H9 (cell line): ENCODE results near the gene FHIT. TPM values are rescaled to one million over a fixed set of nuclear protein-coding genes. Genes with fewer than 3 reads are reported as not detected.

Experiments
- DNase-seq: peaks from one replicate; pipeline ENCODE4 v3.0.0-alpha.2; 2017
- H2AFZ ChIP-seq: one replicate; pipeline ENCODE4 v1.6.1; 2013; ENCODE audit warnings: mild to moderate bottlenecking, low read length, control low read depth, moderate library complexity
- H2AK5ac ChIP-seq: 2 replicates; pipeline ENCODE4 v1.6.1; 2013; ENCODE audit warnings: low read length, control low read depth, mixed read lengths; ENCODE audit not compliant: insufficient read length
- H2BK120ac ChIP-seq: one replicate; pipeline ENCODE4 v1.6.1; 2013; ENCODE audit warnings: low read depth, mild to moderate bottlenecking, low read length, control low read depth, inconsistent platforms; ENCODE audit not compliant: poor library complexity, severe bottlenecking
- H2BK12ac ChIP-seq: 2 replicates; pipeline ENCODE4 v1.6.1; 2013; ENCODE audit warnings: low read length, control low read depth, mixed read lengths, low read depth; ENCODE audit not compliant: insufficient read length
- H2BK15ac ChIP-seq: 2 replicates; pipeline ENCODE4 v1.6.1; 2013; ENCODE audit warnings: low read depth, low read length, control low read depth
- H2BK20ac ChIP-seq: one replicate; pipeline ENCODE4 v1.6.1; 2013; ENCODE audit warnings: low read depth, mild to moderate bottlenecking, low read length, control low read depth, inconsistent platforms; ENCODE audit not compliant: poor library complexity, severe bottlenecking
- H2BK5ac ChIP-seq: 2 replicates; pipeline ENCODE4 v1.6.1; 2013; ENCODE audit warnings: low read length, control low read depth, mixed read lengths; ENCODE audit not compliant: insufficient read length
- H3K14ac ChIP-seq: 2 replicates; pipeline ENCODE4 v1.6.1; 2013; ENCODE audit warnings: low read length, control low read depth; ENCODE audit not compliant: insufficient read depth
- H3K18ac ChIP-seq: 2 replicates; pipeline ENCODE4 v1.6.1; 2013; ENCODE audit warnings: low read depth, mild to moderate bottlenecking, mixed read lengths, low read length, control low read depth; ENCODE audit not compliant: insufficient read length
- H3K23ac ChIP-seq: 2 replicates; pipeline ENCODE4 v1.6.1; 2013; ENCODE audit warnings: low read length, control low read depth, mixed read lengths, low read depth; ENCODE audit not compliant: insufficient read length
- H3K23me2 ChIP-seq: 2 replicates; pipeline ENCODE4 v1.6.1; 2013; ENCODE audit warnings: low read depth, mild to moderate bottlenecking, mixed read lengths, low read length, control low read depth; ENCODE audit not compliant: insufficient read length, poor library complexity, severe bottlenecking
- H3K27ac ChIP-seq: 2 replicates; pipeline ENCODE4 v1.5.1; 2013; ENCODE audit warnings: low read length, control low read depth, mixed read lengths, low read depth; ENCODE audit not compliant: insufficient read length
- H3K27me3 ChIP-seq: 2 replicates; pipeline ENCODE4 v1.6.1; 2013; ENCODE audit warnings: low read length, control low read depth, inconsistent platforms; ENCODE audit not compliant: insufficient read depth
- H3K4ac ChIP-seq: 2 replicates; pipeline ENCODE4 v1.6.1; 2013; ENCODE audit warnings: low read depth, mild to moderate bottlenecking, control low read depth, inconsistent platforms, low read length, moderate library complexity
- H3K4me1 ChIP-seq: 2 replicates; pipeline ENCODE4 v1.6.1; 2013; ENCODE audit warnings: low read length, control low read depth, inconsistent platforms; ENCODE audit not compliant: insufficient read depth
- H3K4me2 ChIP-seq: 2 replicates; pipeline ENCODE4 v1.6.1; 2013; ENCODE audit warnings: low read length, control low read depth, mixed read lengths; ENCODE audit not compliant: insufficient read length, insufficient read depth
- H3K56ac ChIP-seq: 2 replicates; pipeline ENCODE4 v1.6.1; 2013; ENCODE audit warnings: low read depth, mild to moderate bottlenecking, mixed read lengths, low read length, control low read depth; ENCODE audit not compliant: insufficient read length
- H3K79me1 ChIP-seq: 2 replicates; pipeline ENCODE4 v1.6.1; 2013; ENCODE audit warnings: low read depth, mild to moderate bottlenecking, moderate library complexity, low read length, control low read depth, inconsistent platforms; ENCODE audit not compliant: insufficient read depth, poor library complexity, severe bottlenecking
- H3K79me2 ChIP-seq: 2 replicates; pipeline ENCODE4 v1.6.1; 2013; ENCODE audit warnings: low read length, control low read depth, inconsistent platforms; ENCODE audit not compliant: insufficient read depth
- H3K9ac ChIP-seq: 2 replicates; pipeline ENCODE4 v1.6.1; 2013; ENCODE audit warnings: low read length, control low read depth, mixed read lengths; ENCODE audit not compliant: insufficient read length; ENCODE audit errors: extremely low read depth
- H3K9me3 ChIP-seq: one replicate; pipeline ENCODE4 v1.6.1; 2013; ENCODE audit warnings: low read depth, low read length, inconsistent platforms; ENCODE audit not compliant: control insufficient read depth
- H3T11ph ChIP-seq: one replicate; pipeline ENCODE4 v1.6.1; 2013; ENCODE audit warnings: mild to moderate bottlenecking, low read length, control low read depth, inconsistent platforms
- H4K20me1 ChIP-seq: one replicate; pipeline ENCODE4 v1.6.1; 2013; ENCODE audit not compliant: control insufficient read depth, insufficient read length, insufficient read depth
- H4K5ac ChIP-seq: 2 replicates; pipeline ENCODE4 v1.6.1; 2013; ENCODE audit warnings: low read depth, mild to moderate bottlenecking, mixed read lengths, low read length, control low read depth; ENCODE audit not compliant: insufficient read length
- H4K8ac ChIP-seq: replicated peaks from 2 replicates; pipeline ENCODE4 v1.6.1; 2013; ENCODE audit warnings: low read length, control low read depth, mixed read lengths, low read depth; ENCODE audit not compliant: insufficient read length
- H4K91ac ChIP-seq: 2 replicates; pipeline ENCODE4 v1.6.1; 2013; ENCODE audit warnings: low read depth, mild to moderate bottlenecking, moderate library complexity, mixed read lengths, low read length, control low read depth; ENCODE audit not compliant: insufficient read length
- H3K27ac Mint-ChIP-seq, 3 experiments: 2 replicates in 2 of 3; 3 replicates in 1 of 3; pipeline ENCODE4 v1.8.0; 2020 to 2021; ENCODE audit warnings: mixed read lengths in 3 of 3, mild to moderate bottlenecking in 1 of 3, moderate library complexity in 1 of 3
- H3K27me3 Mint-ChIP-seq: 2 replicates; pipeline ENCODE4 v1.8.0; 2021; ENCODE audit warnings: low read depth, mild to moderate bottlenecking, moderate library complexity, mixed read lengths
- H3K36me3 Mint-ChIP-seq, 3 experiments: 2 replicates in 2 of 3; 3 replicates in 1 of 3; pipeline ENCODE4 v1.8.0; 2020 to 2021; ENCODE audit warnings: low read depth in 3 of 3, mixed read lengths in 3 of 3; ENCODE audit not compliant: insufficient read depth in 1 of 3
- H3K4me1 Mint-ChIP-seq, 2 experiments: 2 replicates each; pipeline ENCODE4 v1.8.0; 2020; ENCODE audit warnings: mixed read lengths in 2 of 2
- H3K4me3 Mint-ChIP-seq, 2 experiments: 2 replicates in 1 of 2; 3 replicates in 1 of 2; pipeline ENCODE4 v1.8.0; 2020 to 2021; ENCODE audit warnings: mild to moderate bottlenecking in 2 of 2, mixed read lengths in 2 of 2, moderate library complexity in 1 of 2
- H3K9me3 Mint-ChIP-seq, 2 experiments: 2 replicates in 1 of 2; 3 replicates in 1 of 2; pipeline ENCODE4 v1.8.0; 2020; ENCODE audit warnings: mild to moderate bottlenecking in 2 of 2, mixed read lengths in 2 of 2, moderate library complexity in 1 of 2
- WGBS: extraction: QIAGEN DNeasy Blood & Tissue Kit; methylation state at CpG from one replicate; pipeline ENCODE4 v1.1.7; 2013; ENCODE audit warnings: missing lambda C conversion rate, low lambda C conversion rate, mixed read lengths; ENCODE audit not compliant: insufficient read length; ENCODE audit errors: extremely low coverage; 5-methylcytosine and 5-hydroxymethylcytosine counted together
- total RNA-seq: library from RNA; stranded (reverse); gene quantifications from 2 replicates; pipeline ENCODE4 v1.2.1, GENCODE V29; 2021
- TF ChIP-seq, protein P1 (sequence below): fragments of 200-600 bp; sonication (generic); conservative IDR thresholded peaks from 3 replicates; pipeline ENCODE4 v1.8.0; 2021; ENCODE audit warnings: antibody characterized with exemption, mild to moderate bottlenecking

FHIT gene
- total RNA-seq, 1 experiment from 2014 or later = 3.0 TPM

DNA sequence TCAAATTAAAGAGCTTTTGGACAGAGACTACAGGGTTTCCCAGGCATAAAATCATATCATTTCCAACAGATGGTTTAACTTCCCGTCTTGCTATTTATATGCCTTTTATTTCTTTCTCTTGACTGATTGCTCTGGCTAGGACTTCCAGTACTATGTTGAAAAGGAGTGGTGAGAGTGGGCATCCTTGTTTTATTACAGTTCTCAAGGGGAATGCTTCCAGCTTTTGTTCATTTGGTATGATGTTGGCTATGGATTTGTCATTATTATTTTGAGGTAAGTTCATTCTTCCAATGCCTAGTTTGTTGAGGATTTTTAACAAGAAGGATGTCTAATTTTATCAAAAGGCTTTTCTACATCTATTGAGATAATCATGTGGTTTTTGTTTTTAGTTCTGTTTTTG lies 1304.9 kb downstream of the FHIT start:
- TF ChIP-seq, protein P1, sequence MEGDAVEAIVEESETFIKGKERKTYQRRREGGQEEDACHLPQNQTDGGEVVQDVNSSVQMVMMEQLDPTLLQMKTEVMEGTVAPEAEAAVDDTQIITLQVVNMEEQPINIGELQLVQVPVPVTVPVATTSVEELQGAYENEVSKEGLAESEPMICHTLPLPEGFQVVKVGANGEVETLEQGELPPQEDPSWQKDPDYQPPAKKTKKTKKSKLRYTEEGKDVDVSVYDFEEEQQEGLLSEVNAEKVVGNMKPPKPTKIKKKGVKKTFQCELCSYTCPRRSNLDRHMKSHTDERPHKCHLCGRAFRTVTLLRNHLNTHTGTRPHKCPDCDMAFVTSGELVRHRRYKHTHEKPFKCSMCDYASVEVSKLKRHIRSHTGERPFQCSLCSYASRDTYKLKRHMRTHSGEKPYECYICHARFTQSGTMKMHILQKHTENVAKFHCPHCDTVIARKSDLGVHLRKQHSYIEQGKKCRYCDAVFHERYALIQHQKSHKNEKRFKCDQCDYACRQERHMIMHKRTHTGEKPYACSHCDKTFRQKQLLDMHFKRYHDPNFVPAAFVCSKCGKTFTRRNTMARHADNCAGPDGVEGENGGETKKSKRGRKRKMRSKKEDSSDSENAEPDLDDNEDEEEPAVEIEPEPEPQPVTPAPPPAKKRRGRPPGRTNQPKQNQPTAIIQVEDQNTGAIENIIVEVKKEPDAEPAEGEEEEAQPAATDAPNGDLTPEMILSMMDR = no peak
- Histone ChIP-seq H2AFZ (no peak overlapping the region), H2BK5ac (no peak overlapping the region), H3T11ph (no peak overlapping the region), H4K20me1 (no peaks in the 10 kb centered on the region), H3K4ac (no peak overlapping the region), H3K79me1 (no peaks in the 10 kb centered on the region), H2BK120ac (no peak overlapping the region), H3K4me1 (no peaks in the 10 kb centered on the region), H3K27ac (no peak overlapping the region), H3K14ac (no peak overlapping the region), H4K91ac (no peak overlapping the region), H3K79me2 (no peaks in the 10 kb centered on the region), H3K56ac (no peak overlapping the region), H3K18ac (no peak overlapping the region), H3K23ac (no peak overlapping the region), H2BK15ac (no peak overlapping the region), H3K4me2 (no peak overlapping the region), H4K5ac (no peak overlapping the region), H3K27me3 (no peaks in the 10 kb centered on the region), H3K9ac (no peak overlapping the region), H2BK20ac (no peak overlapping the region), H3K9me3 (no peaks in the 10 kb centered on the region), H4K8ac (no peak overlapping the region), H2AK5ac (no peak overlapping the region), H3K23me2 (no peaks in the 10 kb centered on the region), H2BK12ac (no peak overlapping the region)
- Mint-ChIP-seq H3K9me3 (0 out of 5 replicates have a peak, but pooled peaks cover 0 to 4% of the 10 kb centered on the region in 2 experiments), H3K27ac (no peak overlapping the region), H3K4me3 (no peak overlapping the region), H3K27me3 (no peaks in the 10 kb centered on the region), H3K4me1 (no peaks in the 10 kb centered on the region), H3K36me3 (no peaks in the 10 kb centered on the region)
- no CpG with 5 or more reads among the region's 1 CpG for WGBS
- DNase-seq = no peak
